Right lobe of liver (tissue), 4 donors: ENCODE measurements around the gene RPS21.

ENCODE experiments used
- CTCF ChIP-seq, 4 donors: fragments of 200-600 bp in 3 of 4; fragments of 450-650 bp in 1 of 4; IDR thresholded peaks; one replicate each; pipeline versions ENCODE4 v1.5.1 to v1.8.0; 2016 to 2022; ENCODE audit warnings: antibody characterized with exemption in 4 of 4, mild to moderate bottlenecking in 2 of 4
- POLR2A ChIP-seq: fragments of 450-650 bp; IDR thresholded peaks from one replicate; pipeline ENCODE4 v1.6.1; 2017; ENCODE audit warnings: antibody characterized with exemption, mild to moderate bottlenecking
- donor health status: DM: no; HTN: no; CAD: no.
- donor health status: DM: no; HTN: no; CAD: no.
- donor health status: DM: no; HTN: yes; CAD: no.

- TF ChIP-seq POLR2A, result no peak
- TF ChIP-seq CTCF (IDR thresholded peaks at IDR 0.05), result no peak
These were observed 37.6 kb downstream of the RPS21 start for GRCh38 chr20:62424249-62425107.
